Measurements from ENCODE around the gene STK10.

DNA sequence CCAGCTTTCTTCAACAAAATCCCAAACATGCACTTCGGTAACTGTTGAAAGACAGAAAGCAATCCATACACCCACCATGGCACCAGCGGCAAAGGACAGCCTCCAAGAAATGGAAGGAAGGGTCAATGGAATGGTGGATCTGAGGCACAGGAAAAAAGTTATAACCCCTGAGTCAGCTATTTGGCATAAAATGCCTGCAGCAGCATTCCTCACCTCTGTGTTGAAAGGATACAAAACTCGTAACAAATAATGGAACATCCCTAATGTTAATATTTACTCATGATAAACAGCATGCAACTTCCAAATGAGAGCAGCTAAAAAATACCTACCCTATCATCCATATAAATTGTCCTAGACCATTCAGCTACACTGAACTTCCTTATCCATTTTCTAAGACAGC, 191.0 kb downstream of the STK10 start:
- TF ChIP-seq, protein P1, sequence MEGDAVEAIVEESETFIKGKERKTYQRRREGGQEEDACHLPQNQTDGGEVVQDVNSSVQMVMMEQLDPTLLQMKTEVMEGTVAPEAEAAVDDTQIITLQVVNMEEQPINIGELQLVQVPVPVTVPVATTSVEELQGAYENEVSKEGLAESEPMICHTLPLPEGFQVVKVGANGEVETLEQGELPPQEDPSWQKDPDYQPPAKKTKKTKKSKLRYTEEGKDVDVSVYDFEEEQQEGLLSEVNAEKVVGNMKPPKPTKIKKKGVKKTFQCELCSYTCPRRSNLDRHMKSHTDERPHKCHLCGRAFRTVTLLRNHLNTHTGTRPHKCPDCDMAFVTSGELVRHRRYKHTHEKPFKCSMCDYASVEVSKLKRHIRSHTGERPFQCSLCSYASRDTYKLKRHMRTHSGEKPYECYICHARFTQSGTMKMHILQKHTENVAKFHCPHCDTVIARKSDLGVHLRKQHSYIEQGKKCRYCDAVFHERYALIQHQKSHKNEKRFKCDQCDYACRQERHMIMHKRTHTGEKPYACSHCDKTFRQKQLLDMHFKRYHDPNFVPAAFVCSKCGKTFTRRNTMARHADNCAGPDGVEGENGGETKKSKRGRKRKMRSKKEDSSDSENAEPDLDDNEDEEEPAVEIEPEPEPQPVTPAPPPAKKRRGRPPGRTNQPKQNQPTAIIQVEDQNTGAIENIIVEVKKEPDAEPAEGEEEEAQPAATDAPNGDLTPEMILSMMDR (IDR thresholded peaks at IDR 0.05; ENCODE audit: low read length) = no peak
- TF ChIP-seq EZH2 (IDR thresholded peaks at IDR 0.05; ENCODE audit: borderline replicate concordance, low read length) = no peak
